Vagina (tissue), 2 donors: ENCODE data around the gene ARHGEF11. TPM values are rescaled to one million over a fixed set of nuclear protein-coding genes. Genes with fewer than 3 reads are reported as not detected.

ENCODE experiments used
- DNase-seq, 2 donors: peaks; one replicate each; pipeline ENCODE4 v3.0.0-alpha.2; 2017; ENCODE audit errors: extremely low spot score in 2 of 2
- H3K27ac ChIP-seq: fragments of 200-600 bp; sonication (generic); one replicate; pipeline ENCODE4 v1.5.1; 2019
- H3K27me3 ChIP-seq: fragments of 200-600 bp; sonication (generic); one replicate; pipeline ENCODE4 v1.5.1; 2019
- H3K36me3 ChIP-seq, 2 donors: fragments of 200-600 bp; sonication (generic); one replicate each; pipeline ENCODE4 v1.5.1; 2017 to 2019
- H3K4me1 ChIP-seq: fragments of 200-600 bp; sonication (generic); one replicate; pipeline ENCODE4 v1.5.1; 2019
- H3K4me3 ChIP-seq, 2 donors: fragments of 200-600 bp; sonication (generic); 1 replicate in 1 of 2; 2 replicates in 1 of 2; pipeline ENCODE4 v1.5.1; 2016 to 2019
- H3K9me3 ChIP-seq: fragments of 200-600 bp; sonication (generic); one replicate; pipeline ENCODE4 v1.5.1; 2019
- POLR2A ChIP-seq, 2 donors: fragments of 450-650 bp; IDR thresholded peaks; one replicate each; pipeline ENCODE4 v1.6.1; 2017; ENCODE audit warnings: antibody characterized with exemption in 2 of 2, mild to moderate bottlenecking in 2 of 2, moderate library complexity in 2 of 2
- POLR2AphosphoS5 ChIP-seq, 2 donors: sonication (generic); formaldehyde crosslinking; IDR thresholded peaks; one replicate each; pipeline ENCODE4 v1.9.0; 2017; ENCODE audit warnings: antibody characterized with exemption in 2 of 2, mild to moderate bottlenecking in 2 of 2, low read depth in 1 of 2; ENCODE audit not compliant: insufficient read depth in 1 of 2
- intact Hi-C: fragments of 100-400 bp; cut with DNase I; formaldehyde crosslinking; loops from one replicate; pipeline ENCODE4 v1.15.1; 2023
- total RNA-seq: library from RNA; depleted of rRNA; stranded (reverse); fragments of >200 nt; gene quantifications from one replicate; pipeline ENCODE4 v1.2.3, GENCODE V29; 2016
- TF ChIP-seq, protein P1 (sequence below), 3 experiments: fragments of 450-650 bp in 2 of 3; fragments of 200-600 bp in 1 of 3; sonication (generic) in 1 of 3; IDR thresholded peaks; one replicate each; pipeline ENCODE4 v1.5.1; 2017 to 2019; ENCODE audit warnings: antibody characterized with exemption in 3 of 3, mild to moderate bottlenecking in 2 of 3, moderate library complexity in 2 of 3

Gene ARHGEF11
- total RNA-seq, 1 donor from 2014 or later: 29.2 TPM

DNA sequence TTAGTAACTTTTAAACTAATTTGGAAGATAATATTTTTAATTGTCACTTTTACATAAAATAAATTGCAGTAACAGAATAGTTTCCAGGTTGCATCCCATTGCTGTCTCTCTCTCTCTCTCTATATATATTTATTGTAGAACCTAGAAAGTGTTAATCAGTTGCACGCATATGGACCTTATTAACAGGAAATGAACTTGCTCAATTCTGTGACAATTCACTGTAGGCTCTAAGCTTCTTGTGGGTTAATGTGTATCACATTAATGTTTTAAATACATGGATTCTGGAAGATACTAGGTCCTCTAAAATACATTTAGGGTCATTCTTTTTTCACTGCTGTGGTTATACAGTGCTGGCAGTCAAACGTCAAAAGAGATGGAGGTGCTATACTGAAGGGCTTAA is 92.0 kb downstream of the ARHGEF11 start:
- Histone ChIP-seq H3K4me3 (no peak overlapping the region), H3K27ac (no peak overlapping the region), H3K4me1 (no peaks in the 10 kb centered on the region), H3K27me3 (no peaks in the 10 kb centered on the region), H3K9me3 (no peaks in the 10 kb centered on the region), H3K36me3 (peaks cover 3 to 69% of the 10 kb centered on the region in 2 donors)
- DNase-seq: no peak
- intact Hi-C loops: no loop called here
- no peak for TF ChIP-seq POLR2AphosphoS5 (IDR thresholded peaks at IDR 0.05; ENCODE audit: insufficient read depth in 1 of 2, low read depth in 1 of 2)
- no peak for TF ChIP-seq POLR2A (IDR thresholded peaks at IDR 0.05)
- TF ChIP-seq, protein P1, sequence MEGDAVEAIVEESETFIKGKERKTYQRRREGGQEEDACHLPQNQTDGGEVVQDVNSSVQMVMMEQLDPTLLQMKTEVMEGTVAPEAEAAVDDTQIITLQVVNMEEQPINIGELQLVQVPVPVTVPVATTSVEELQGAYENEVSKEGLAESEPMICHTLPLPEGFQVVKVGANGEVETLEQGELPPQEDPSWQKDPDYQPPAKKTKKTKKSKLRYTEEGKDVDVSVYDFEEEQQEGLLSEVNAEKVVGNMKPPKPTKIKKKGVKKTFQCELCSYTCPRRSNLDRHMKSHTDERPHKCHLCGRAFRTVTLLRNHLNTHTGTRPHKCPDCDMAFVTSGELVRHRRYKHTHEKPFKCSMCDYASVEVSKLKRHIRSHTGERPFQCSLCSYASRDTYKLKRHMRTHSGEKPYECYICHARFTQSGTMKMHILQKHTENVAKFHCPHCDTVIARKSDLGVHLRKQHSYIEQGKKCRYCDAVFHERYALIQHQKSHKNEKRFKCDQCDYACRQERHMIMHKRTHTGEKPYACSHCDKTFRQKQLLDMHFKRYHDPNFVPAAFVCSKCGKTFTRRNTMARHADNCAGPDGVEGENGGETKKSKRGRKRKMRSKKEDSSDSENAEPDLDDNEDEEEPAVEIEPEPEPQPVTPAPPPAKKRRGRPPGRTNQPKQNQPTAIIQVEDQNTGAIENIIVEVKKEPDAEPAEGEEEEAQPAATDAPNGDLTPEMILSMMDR (IDR thresholded peaks at IDR 0.05): no peak

DNA sequence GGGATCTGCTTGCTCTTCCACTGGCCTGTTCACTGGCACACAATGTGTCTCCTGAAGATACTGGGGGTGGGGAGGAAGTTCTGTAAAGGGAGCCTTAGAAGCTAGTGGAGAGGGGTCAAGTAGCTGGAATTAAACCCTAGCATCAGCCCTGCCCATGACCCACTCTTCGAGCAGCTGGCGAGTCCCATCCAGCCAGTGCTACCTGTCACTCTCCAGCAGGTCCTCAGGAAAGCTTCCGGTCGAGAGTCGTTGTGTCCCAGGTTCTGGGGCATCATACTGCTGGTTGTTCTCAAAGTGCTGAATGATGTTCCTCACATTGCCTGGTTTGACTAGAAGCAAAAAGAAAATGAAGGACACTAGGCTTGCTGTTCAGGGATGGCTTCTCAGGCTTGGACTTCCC is 94.2 kb downstream of the ARHGEF11 start:
- Histone ChIP-seq H3K4me1 (no peaks in the 10 kb centered on the region), H3K27me3 (no peaks in the 10 kb centered on the region), H3K4me3 (no peak overlapping the region), H3K27ac (no peak overlapping the region), H3K36me3 (peaks cover 3 to 73% of the 10 kb centered on the region in 2 donors), H3K9me3 (no peaks in the 10 kb centered on the region)
- TF ChIP-seq POLR2AphosphoS5 (IDR thresholded peaks at IDR 0.05; ENCODE audit: insufficient read depth in 1 of 2, low read depth in 1 of 2): no peak
- TF ChIP-seq, protein P1 (IDR thresholded peaks at IDR 0.05): no peak
- TF ChIP-seq POLR2A (IDR thresholded peaks at IDR 0.05): no peak
- intact Hi-C loops: no loop called here
- DNase-seq: no peak

DNA sequence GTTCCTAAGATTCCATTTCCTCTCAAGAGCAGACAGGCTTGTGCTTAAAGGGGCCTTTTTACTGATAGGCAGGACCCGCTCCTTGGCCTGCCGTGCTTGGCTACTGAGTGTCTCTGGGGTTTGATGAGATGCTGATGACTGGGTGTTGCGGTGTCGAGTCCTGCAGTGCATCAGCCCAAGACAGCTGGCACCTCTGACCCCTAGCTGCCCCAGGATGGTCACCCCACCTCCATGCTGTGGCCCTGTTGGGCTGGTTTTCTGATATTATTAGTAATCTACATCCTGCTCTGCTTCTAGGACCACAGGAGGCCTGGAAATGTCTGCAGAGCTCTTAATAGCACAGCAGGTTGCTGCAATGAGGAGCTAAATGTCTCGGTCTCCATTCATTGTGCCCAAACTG is 96.4 kb downstream of the ARHGEF11 start:
- H3K36me3 ChIP-seq: peaks cover 0 to 80% of the 10 kb centered on the region in 2 donors
- H3K27me3 ChIP-seq: no peaks in the 10 kb centered on the region
- H3K4me3 ChIP-seq: no peak overlapping the region
- no peak for TF ChIP-seq POLR2AphosphoS5 (IDR thresholded peaks at IDR 0.05; ENCODE audit: insufficient read depth in 1 of 2, low read depth in 1 of 2)
- TF ChIP-seq, protein P1 (IDR thresholded peaks at IDR 0.05): no peak
- TF ChIP-seq POLR2A (IDR thresholded peaks at IDR 0.05): no peak
- intact Hi-C loops: no loop called here
- no peak for DNase-seq
- no peak overlapping the region for H3K27ac ChIP-seq
- no peaks in the 10 kb centered on the region for H3K4me1 ChIP-seq
- H3K9me3 ChIP-seq: no peaks in the 10 kb centered on the region

DNA sequence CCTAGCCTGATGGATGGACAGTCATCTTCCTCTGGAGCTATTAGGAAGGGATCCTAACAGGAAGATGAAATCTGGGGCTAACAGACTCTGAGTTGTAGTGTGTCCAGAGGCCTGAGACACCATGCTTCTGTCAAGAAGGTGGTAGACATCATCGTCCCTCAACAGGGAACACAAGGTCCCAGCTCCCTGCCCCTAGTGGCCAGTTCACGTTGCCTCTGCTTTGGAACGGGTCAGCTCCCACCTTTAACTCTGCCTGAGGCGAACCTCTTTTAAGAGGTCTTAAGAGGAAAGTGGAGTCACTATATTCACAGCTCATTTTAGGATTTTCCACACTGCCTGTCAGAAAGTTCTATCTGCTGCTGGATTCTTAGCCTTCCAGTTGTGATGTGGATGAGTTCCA is 96.8 kb downstream of the ARHGEF11 start:
- TF ChIP-seq POLR2AphosphoS5 (IDR thresholded peaks at IDR 0.05; ENCODE audit: insufficient read depth in 1 of 2, low read depth in 1 of 2) (no peak), POLR2A (IDR thresholded peaks at IDR 0.05) (no peak)
- TF ChIP-seq, protein P1 (IDR thresholded peaks at IDR 0.05): no peak
- Histone ChIP-seq H3K27me3 (no peaks in the 10 kb centered on the region), H3K27ac (no peak overlapping the region), H3K36me3 (peaks cover 0 to 84% of the 10 kb centered on the region in 2 donors), H3K4me3 (no peak overlapping the region), H3K4me1 (no peaks in the 10 kb centered on the region), H3K9me3 (no peaks in the 10 kb centered on the region)
- intact Hi-C loops: no loop called here
- DNase-seq: no peak

DNA sequence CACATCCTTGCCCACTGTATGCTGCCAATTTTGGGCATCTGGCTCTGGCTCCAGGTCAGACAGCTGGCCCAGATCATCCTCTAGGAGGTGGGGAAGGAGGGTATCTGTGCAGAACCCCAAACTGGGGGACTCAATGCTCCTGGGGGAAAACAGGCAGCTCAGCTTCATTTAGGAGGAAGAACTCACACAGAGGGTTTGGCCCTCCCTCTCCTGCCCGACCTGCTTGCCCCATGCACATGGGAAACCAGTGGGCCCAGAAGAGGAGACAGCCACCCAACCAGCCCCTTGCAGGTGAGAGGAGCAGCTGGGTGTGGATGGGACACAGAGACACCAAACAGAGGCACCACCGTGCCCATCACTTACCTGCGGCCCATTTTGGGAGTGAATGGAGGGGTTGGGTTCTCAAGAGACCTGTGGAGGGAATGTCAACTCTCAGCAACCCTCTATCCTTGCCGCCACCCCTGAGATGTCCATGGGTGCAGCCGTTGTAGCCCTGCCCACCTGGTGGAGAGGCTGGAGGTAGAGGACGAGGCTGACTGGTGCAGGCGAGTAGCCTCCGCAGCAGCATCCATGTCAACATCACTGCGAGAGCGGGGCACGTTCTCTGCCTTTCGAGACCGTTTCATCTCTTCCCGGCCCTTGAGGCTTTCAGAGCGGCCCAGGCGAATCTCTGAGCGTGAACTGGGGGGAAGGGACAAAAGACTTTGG is 97.6 kb downstream of the ARHGEF11 start:
- Histone ChIP-seq H3K27ac (no peak overlapping the region), H3K4me1 (no peaks in the 10 kb centered on the region), H3K27me3 (no peaks in the 10 kb centered on the region), H3K9me3 (no peaks in the 10 kb centered on the region), H3K36me3 (peaks cover 0 to 88% of the 10 kb centered on the region in 2 donors), H3K4me3 (no peak overlapping the region)
- no peak for DNase-seq
- TF ChIP-seq POLR2A (IDR thresholded peaks at IDR 0.05): no peak
- TF ChIP-seq, protein P1 (IDR thresholded peaks at IDR 0.05): no peak
- TF ChIP-seq POLR2AphosphoS5 (IDR thresholded peaks at IDR 0.05; ENCODE audit: insufficient read depth in 1 of 2, low read depth in 1 of 2): no peak
- intact Hi-C loops: no loop called here
